SK-N-SH (cell line): ENCODE data around the gene MTPN. TPM values are rescaled to one million over a fixed set of nuclear protein-coding genes. Genes with fewer than 3 reads are reported as not detected.

Source experiments
- CTCF ChIA-PET: fragments of 300-600, 350-600 bp; formaldehyde crosslinking; extraction: SDS; loops from one replicate; lab custom pipeline; 2021; lab: Yijun Ruan, JAX
- POLR2A ChIA-PET: fragments of 350-600 bp; sonication (Branson Sonifier 250); formaldehyde crosslinking; extraction: SDS; loops from one replicate; lab custom pipeline; 2020; ENCODE audit warnings: antibody characterized with exemption, inconsistent platforms; lab: Yijun Ruan, JAX
- DNase-seq: peaks from one replicate; pipeline ENCODE4 v3.0.0; 2012
- H2AFZ ChIP-seq: fragments of 200-600 bp; sonication (generic); 2 replicates; pipeline ENCODE4 v1.8.1; 2016; ENCODE audit warnings: antibody characterized with exemption, mild to moderate bottlenecking, low read depth
- H3F3A ChIP-seq: fragments of 200-600 bp; sonication (generic); replicated peaks from 2 replicates; pipeline ENCODE3; 2016; ENCODE audit warnings: antibody characterized with exemption, mild to moderate bottlenecking; ENCODE audit not compliant: insufficient read depth
- H3K27ac ChIP-seq, 2 experiments: fragments of 200-500 bp in 1 of 2; fragments of 200-600 bp in 1 of 2; sonication (Bioruptor generic) in 1 of 2; sonication (generic), shearing (Covaris generic) in 1 of 2; 2 replicates each; pipeline versions ENCODE4 v1.5.1 to v1.6.1; 2014 to 2016; ENCODE audit warnings: low read depth in 2 of 2, inconsistent platforms in 1 of 2, low read length in 1 of 2, mild to moderate bottlenecking in 1 of 2, mixed read lengths in 1 of 2
- H3K27me3 ChIP-seq: fragments of 200-600 bp; sonication (generic), shearing (Covaris generic); 2 replicates; pipeline ENCODE4 v1.6.1; 2016; ENCODE audit warnings: mixed run types; ENCODE audit not compliant: insufficient read depth
- H3K36me3 ChIP-seq, 2 experiments: fragments of 200-500 bp in 1 of 2; fragments of 200-600 bp in 1 of 2; sonication (Bioruptor generic) in 1 of 2; sonication (generic) in 1 of 2; replicated peaks in 1 of 2; 2 replicates each; pipeline versions ENCODE3 to v1.5.1; 2014 to 2016; ENCODE audit warnings: low read length in 1 of 2, mild to moderate bottlenecking in 1 of 2; ENCODE audit not compliant: insufficient read depth in 2 of 2, control insufficient read depth in 1 of 2
- H3K4me1 ChIP-seq, 2 experiments: fragments of 200-500 bp in 1 of 2; fragments of 200-600 bp in 1 of 2; sonication (Bioruptor generic) in 1 of 2; sonication (generic), shearing (Covaris generic) in 1 of 2; 2 replicates each; pipeline versions ENCODE4 v1.5.1 to v1.6.1; 2014 to 2016; ENCODE audit warnings: low read depth in 1 of 2, low read length in 1 of 2, mixed run types in 1 of 2; ENCODE audit not compliant: insufficient read depth in 2 of 2, control insufficient read depth in 1 of 2
- H3K4me2 ChIP-seq: fragments of 200-600 bp; sonication (generic), shearing (Covaris generic); 2 replicates; pipeline ENCODE4 v1.6.1; 2017; ENCODE audit warnings: mixed run types
- H3K4me3 ChIP-seq, 2 experiments: fragments of 200-500 bp in 1 of 2; fragments of 200-600 bp in 1 of 2; sonication (Bioruptor generic) in 1 of 2; sonication (generic), shearing (Covaris generic) in 1 of 2; 2 replicates each; pipeline versions ENCODE4 v1.5.1 to v1.8.1; 2014 to 2016; ENCODE audit warnings: low read depth in 2 of 2, inconsistent platforms in 1 of 2, low read length in 1 of 2, mild to moderate bottlenecking in 1 of 2, mixed read lengths in 1 of 2, moderate library complexity in 1 of 2
- H3K79me2 ChIP-seq: fragments of 200-600 bp; sonication (generic); 2 replicates; pipeline ENCODE4 v1.8.1; 2017; ENCODE audit warnings: mild to moderate bottlenecking; ENCODE audit not compliant: insufficient read depth
- H3K9ac ChIP-seq: fragments of 200-600 bp; sonication (generic); 2 replicates; pipeline ENCODE4 v1.6.1; 2017; ENCODE audit warnings: mixed run types
- H3K9me2 ChIP-seq: fragments of 200-600 bp; sonication (generic); 2 replicates; pipeline ENCODE4 v1.6.1; 2017; ENCODE audit warnings: mixed run types
- H3K9me3 ChIP-seq: fragments of 200-600 bp; sonication (generic); 2 replicates; pipeline ENCODE4 v1.6.1; 2017; ENCODE audit warnings: mixed run types, mild to moderate bottlenecking, moderate library complexity
- H4K20me1 ChIP-seq: fragments of 200-600 bp; sonication (generic); 2 replicates; pipeline ENCODE4 v1.6.1; 2017; ENCODE audit warnings: mild to moderate bottlenecking, mixed run types; ENCODE audit not compliant: insufficient read depth
- ELF1 ChIP-seq: IDR thresholded peaks from 2 replicates; pipeline ENCODE4 v1.4.0; 2012
- EP300 ChIP-seq, 2 experiments: IDR thresholded peaks; 2 replicates each; pipeline versions ENCODE4 v1.4.0 to v1.6.1; 2012; ENCODE audit warnings: borderline replicate concordance in 1 of 2, low read depth in 1 of 2, low read length in 1 of 2
- FOXJ3 ChIP-seq: sonication (generic); formaldehyde crosslinking; IDR thresholded peaks from 2 replicates; pipeline ENCODE4 v1.5.1; 2020; ENCODE audit warnings: mild to moderate bottlenecking, missing genetic modification reagents
- GATA2 ChIP-seq: sonication (generic); formaldehyde crosslinking; IDR thresholded peaks from 2 replicates; pipeline ENCODE4 v1.5.0; 2020; ENCODE audit warnings: mild to moderate bottlenecking, missing genetic modification reagents
- RCOR1 ChIP-seq: fragments of 150-350 bp; IDR thresholded peaks from 2 replicates; pipeline ENCODE4 v1.6.1; 2017; ENCODE audit warnings: antibody characterized with exemption, low read length
- REST ChIP-seq: IDR thresholded peaks from 2 replicates; pipeline ENCODE4 v1.6.1; 2012; ENCODE audit warnings: mild to moderate bottlenecking, low read depth, low read length, moderate library complexity
- TCF12 ChIP-seq: IDR thresholded peaks from 2 replicates; pipeline ENCODE4 v1.4.0; 2012
- WGBS: methylation state at CpG from one replicate; pipeline ENCODE4 v1.1.6; 2017; ENCODE audit warnings: low lambda C conversion rate; 5-methylcytosine and 5-hydroxymethylcytosine counted together
- polyA plus RNA-seq, 3 experiments: library from polyadenylated mRNA; depleted of rRNA; stranded (reverse); fragments of >200 nt; gene quantifications; 2 replicates each; pipeline ENCODE4 v1.2.3, GENCODE V29; 2012
- TF ChIP-seq, protein P1 (sequence below): fragments of 150-350 bp; IDR thresholded peaks from 2 replicates; pipeline ENCODE4 v1.6.1; 2017; ENCODE audit warnings: antibody characterized with exemption, low read length, low read depth, borderline replicate concordance
- TF ChIP-seq, protein P2 (sequence below): fragments of 150-350 bp; IDR thresholded peaks from 2 replicates; pipeline ENCODE4 v1.6.1; 2016; ENCODE audit warnings: mild to moderate bottlenecking, low read depth, low read length

Gene MTPN
- polyA plus RNA-seq, 1 of the 3 experiments (the other 2 are of a cell fraction), result 135 TPM

DNA sequence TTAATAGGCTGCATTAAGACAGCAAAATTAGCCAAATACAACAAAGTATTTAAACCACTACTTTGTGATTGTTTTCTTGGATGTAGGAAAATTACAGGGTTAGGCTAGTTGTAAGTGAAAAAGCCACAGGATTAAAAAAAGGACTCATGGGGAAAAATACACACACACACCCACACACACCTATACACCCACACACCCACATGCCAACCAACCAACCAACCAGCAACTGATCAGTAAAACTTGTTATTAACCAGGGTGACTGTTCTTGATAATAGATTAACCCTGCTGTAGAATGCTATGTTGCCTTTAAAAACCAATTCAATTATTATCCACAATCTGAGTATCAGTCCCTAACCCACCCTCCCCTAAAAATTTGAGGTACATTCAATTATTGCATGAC, 49.0 kb downstream of the MTPN start:
- Histone ChIP-seq H3K4me3 (no peak overlapping the region), H3K27ac (no peak overlapping the region), H4K20me1 (peaks cover 11% of the 10 kb centered on the region), H3K4me2 (no peak overlapping the region), H3K4me1 (peaks cover 18 to 40% of the 10 kb centered on the region in 2 experiments), H3K79me2 (peaks cover 69% of the 10 kb centered on the region), H3K9me2 (no peaks in the 10 kb centered on the region), H3F3A (peaks cover 31% of the 10 kb centered on the region), H3K9ac (no peak overlapping the region), H3K9me3 (no peaks in the 10 kb centered on the region), H3K27me3 (no peaks in the 10 kb centered on the region), H2AFZ (no peak overlapping the region), H3K36me3 (peaks cover 14 to 36% of the 10 kb centered on the region in 2 experiments)
- POLR2A ChIA-PET, result no interaction called here
- TF ChIP-seq, protein P1, sequence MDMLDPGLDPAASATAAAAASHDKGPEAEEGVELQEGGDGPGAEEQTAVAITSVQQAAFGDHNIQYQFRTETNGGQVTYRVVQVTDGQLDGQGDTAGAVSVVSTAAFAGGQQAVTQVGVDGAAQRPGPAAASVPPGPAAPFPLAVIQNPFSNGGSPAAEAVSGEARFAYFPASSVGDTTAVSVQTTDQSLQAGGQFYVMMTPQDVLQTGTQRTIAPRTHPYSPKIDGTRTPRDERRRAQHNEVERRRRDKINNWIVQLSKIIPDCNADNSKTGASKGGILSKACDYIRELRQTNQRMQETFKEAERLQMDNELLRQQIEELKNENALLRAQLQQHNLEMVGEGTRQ, result no peak
- no peak for TF ChIP-seq ELF1
- CTCF ChIA-PET, result interaction anchor here (1.5 kb wide), 1 partner anchor 127 kb away, joined by 4 read pairs; no protein-coding TSS in a partner anchor
- DNase-seq, result no peak

- Histone ChIP-seq H3K9me2 (no peaks in the 10 kb centered on the region), H3K9ac (no peak overlapping the region), H3K4me2 (no peak overlapping the region), H3K4me1 (peaks cover 12 to 20% of the 10 kb centered on the region in 2 experiments), H3F3A (peaks cover 10% of the 10 kb centered on the region), H3K27me3 (no peaks in the 10 kb centered on the region), H3K9me3 (no peaks in the 10 kb centered on the region), H3K79me2 (peaks cover 49% of the 10 kb centered on the region), H4K20me1 (peaks cover 2% of the 10 kb centered on the region), H2AFZ (no peak overlapping the region), H3K4me3 (no peak overlapping the region), H3K36me3 (peaks cover 14 to 36% of the 10 kb centered on the region in 2 experiments), H3K27ac (peak overlapping the region in 1 of 2 experiments; percentile 80; a peak in 2 of 4 replicates)
- ChIA-PET POLR2A (no interaction called here), CTCF (interaction anchor here (0.9 kb wide), 1 partner anchor 252 kb away, joined by 3 read pairs; no protein-coding TSS in a partner anchor)
- 89% methylated on average over 3 of the region's 3 CpGs for WGBS
- no peak for TF ChIP-seq FOXJ3 (CRISPR knock-in tag)
- no peak for TF ChIP-seq ELF1
- no peak for TF ChIP-seq TCF12
- no peak for DNase-seq
Observed at GRCh38 chr7:135925210-135925609, 51.9 kb downstream of the MTPN start.

GRCh38 chr7:135924302-135924701, 52.9 kb downstream of the MTPN start:
- Histone ChIP-seq H2AFZ (no peak overlapping the region), H3K9me2 (no peaks in the 10 kb centered on the region), H3K4me3 (no peak overlapping the region), H3K79me2 (peaks cover 40% of the 10 kb centered on the region), H3K27ac (peak overlapping the region in 1 of 2 experiments; percentile 80; a peak in 2 of 4 replicates), H3K4me1 (peaks cover 11 to 12% of the 10 kb centered on the region in 2 experiments), H3K9me3 (no peaks in the 10 kb centered on the region), H3K4me2 (peak overlapping the region; percentile 59; the same call in 1 of the 2 replicates), H3F3A (peaks cover 9% of the 10 kb centered on the region), H3K9ac (peak overlapping the region; percentile 11; the same call in 1 of the 2 replicates), H3K27me3 (no peaks in the 10 kb centered on the region), H3K36me3 (peaks cover 12 to 30% of the 10 kb centered on the region in 2 experiments), H4K20me1 (no peaks in the 10 kb centered on the region; the same call in 1 of the 2 replicates)
- WGBS, result 90% methylated on average over 3 of the region's 3 CpGs
- TF ChIP-seq RCOR1 (no peak), EP300 (IDR thresholded peaks at IDR 0.05; ENCODE audit: borderline replicate concordance in 1 of 2, low read depth in 1 of 2, low read length in 1 of 2) (no peak), REST (no peak), GATA2 (no peak)
- TF ChIP-seq, protein P2, sequence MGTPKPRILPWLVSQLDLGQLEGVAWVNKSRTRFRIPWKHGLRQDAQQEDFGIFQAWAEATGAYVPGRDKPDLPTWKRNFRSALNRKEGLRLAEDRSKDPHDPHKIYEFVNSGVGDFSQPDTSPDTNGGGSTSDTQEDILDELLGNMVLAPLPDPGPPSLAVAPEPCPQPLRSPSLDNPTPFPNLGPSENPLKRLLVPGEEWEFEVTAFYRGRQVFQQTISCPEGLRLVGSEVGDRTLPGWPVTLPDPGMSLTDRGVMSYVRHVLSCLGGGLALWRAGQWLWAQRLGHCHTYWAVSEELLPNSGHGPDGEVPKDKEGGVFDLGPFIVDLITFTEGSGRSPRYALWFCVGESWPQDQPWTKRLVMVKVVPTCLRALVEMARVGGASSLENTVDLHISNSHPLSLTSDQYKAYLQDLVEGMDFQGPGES, result no peak
- ChIA-PET CTCF (no interaction called here), POLR2A (no interaction called here)
- no peak for DNase-seq
